LNCaP clone FGC (cell line): Measurements from ENCODE around the gene ZNF205.

Experiments used
- DNase-seq: peaks from one replicate; pipeline ENCODE4 v3.0.0-alpha.2; 2011; ENCODE audit warnings: low read depth
- H3K4me3 ChIP-seq: 2 replicates; pipeline ENCODE4 v1.5.1; 2011; ENCODE audit warnings: mild to moderate bottlenecking, low read depth, low read length, control low read depth
- TF ChIP-seq, protein P1 (sequence below): IDR thresholded peaks from 2 replicates; pipeline ENCODE4 v1.5.1; 2012; ENCODE audit warnings: mild to moderate bottlenecking; ENCODE audit not compliant: control insufficient read depth, insufficient read depth; ENCODE audit errors: extremely low read depth

The ZNF205 gene

DNA sequence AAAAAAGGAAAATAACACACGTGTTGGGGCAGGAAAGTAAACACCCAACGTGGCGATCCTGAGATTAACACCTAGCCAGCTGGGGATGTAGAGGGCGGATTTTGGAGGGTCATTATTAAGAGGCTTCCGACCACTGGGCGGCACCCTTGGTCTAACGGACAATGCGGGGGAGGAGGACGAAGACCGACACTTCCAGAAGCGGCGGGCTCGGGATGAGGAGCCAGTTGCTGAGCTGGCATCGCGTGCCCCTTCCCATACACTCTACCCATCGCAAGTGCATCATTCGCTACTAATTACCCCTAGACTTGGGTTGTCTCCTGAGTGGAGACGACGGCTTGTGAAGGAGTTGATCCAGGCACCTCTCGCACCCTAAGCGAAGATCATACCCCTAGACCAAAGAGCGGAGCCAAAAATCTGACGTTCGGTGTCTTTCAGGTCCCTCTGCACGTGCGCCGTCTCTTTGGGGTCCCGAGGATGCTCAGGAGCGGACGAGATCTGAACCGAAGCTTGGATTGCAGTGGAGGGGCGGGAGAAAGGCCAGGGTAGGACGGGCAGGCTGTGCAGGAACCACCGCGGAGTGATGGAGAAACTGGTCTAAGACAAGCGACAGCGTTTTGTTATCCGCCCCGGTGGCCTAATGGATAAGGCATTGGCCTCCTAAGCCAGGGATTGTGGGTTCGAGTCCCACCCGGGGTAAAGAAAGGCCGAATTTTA lies 40.0 kb downstream of the ZNF205 start:
- peak; percentile 75 for DNase-seq
- TF ChIP-seq, protein P1, sequence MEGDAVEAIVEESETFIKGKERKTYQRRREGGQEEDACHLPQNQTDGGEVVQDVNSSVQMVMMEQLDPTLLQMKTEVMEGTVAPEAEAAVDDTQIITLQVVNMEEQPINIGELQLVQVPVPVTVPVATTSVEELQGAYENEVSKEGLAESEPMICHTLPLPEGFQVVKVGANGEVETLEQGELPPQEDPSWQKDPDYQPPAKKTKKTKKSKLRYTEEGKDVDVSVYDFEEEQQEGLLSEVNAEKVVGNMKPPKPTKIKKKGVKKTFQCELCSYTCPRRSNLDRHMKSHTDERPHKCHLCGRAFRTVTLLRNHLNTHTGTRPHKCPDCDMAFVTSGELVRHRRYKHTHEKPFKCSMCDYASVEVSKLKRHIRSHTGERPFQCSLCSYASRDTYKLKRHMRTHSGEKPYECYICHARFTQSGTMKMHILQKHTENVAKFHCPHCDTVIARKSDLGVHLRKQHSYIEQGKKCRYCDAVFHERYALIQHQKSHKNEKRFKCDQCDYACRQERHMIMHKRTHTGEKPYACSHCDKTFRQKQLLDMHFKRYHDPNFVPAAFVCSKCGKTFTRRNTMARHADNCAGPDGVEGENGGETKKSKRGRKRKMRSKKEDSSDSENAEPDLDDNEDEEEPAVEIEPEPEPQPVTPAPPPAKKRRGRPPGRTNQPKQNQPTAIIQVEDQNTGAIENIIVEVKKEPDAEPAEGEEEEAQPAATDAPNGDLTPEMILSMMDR, result peak; percentile 51
- peak overlapping the region; percentile 76 for H3K4me3 ChIP-seq

DNA sequence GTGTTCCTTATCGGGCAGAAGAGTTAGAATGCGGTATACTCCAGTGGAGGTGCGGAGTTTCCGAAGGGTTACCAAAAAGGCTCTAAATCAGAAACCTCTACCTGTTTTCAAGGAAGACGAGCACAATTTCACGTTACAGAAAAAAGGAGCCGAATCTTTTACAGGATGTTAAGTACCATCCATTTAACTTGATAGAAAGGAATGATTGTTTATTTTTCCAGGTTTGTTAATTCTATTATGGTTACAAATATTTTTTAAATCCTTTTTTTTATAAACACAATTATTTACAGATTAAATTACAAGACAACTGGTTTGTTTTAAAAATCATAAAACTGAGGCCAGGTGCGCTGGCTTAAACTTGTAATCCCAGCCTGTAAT lies 40.6 kb downstream of the ZNF205 start:
- peak overlapping the region; percentile 76 for H3K4me3 ChIP-seq
- DNase-seq, result no peak
- TF ChIP-seq, protein P1, result no peak

DNA sequence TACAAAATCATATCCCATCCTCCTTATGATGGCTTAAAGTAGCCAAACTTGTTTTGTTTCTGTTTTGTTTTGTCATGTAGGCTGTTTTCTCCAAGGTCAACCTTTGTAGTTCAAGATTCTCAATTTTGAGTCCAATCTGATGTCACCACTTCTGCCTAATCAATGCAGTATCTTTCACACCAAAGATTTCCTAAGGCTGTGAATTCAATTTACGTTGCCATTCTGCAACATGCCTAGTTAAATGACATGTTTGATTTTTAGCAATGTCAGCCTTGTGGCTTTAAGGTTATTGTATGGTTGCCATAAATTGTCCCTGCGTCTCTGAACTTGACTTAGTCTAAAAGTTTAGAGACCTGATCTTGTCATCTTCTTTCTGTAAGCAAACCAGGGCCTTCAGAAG lies 42.8 kb downstream of the ZNF205 start:
- TF ChIP-seq, protein P1, result no peak
- DNase-seq, result no peak
- H3K4me3 ChIP-seq, result no peak overlapping the region

DNA sequence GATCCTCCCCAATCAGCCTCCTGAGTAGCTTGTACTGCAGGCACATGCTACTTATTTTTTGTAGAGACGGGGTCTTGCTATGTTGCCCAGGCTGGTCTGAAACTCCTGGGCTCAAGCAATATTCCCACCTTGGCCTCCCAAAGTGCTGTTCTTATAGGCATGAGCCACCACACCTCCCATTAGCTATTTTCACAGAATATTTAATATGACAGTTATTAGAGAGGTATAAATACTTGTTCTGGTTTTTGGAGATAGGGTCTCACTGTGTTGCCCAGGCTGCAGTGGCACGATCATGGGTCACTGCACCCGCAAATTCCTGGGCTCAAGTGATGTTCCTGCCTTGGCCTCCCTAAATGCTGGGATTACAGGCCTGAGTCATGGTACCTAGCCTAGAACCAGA lies 43.6 kb downstream of the ZNF205 start:
- TF ChIP-seq, protein P1, result no peak
- no peak overlapping the region for H3K4me3 ChIP-seq
- no peak for DNase-seq

DNA sequence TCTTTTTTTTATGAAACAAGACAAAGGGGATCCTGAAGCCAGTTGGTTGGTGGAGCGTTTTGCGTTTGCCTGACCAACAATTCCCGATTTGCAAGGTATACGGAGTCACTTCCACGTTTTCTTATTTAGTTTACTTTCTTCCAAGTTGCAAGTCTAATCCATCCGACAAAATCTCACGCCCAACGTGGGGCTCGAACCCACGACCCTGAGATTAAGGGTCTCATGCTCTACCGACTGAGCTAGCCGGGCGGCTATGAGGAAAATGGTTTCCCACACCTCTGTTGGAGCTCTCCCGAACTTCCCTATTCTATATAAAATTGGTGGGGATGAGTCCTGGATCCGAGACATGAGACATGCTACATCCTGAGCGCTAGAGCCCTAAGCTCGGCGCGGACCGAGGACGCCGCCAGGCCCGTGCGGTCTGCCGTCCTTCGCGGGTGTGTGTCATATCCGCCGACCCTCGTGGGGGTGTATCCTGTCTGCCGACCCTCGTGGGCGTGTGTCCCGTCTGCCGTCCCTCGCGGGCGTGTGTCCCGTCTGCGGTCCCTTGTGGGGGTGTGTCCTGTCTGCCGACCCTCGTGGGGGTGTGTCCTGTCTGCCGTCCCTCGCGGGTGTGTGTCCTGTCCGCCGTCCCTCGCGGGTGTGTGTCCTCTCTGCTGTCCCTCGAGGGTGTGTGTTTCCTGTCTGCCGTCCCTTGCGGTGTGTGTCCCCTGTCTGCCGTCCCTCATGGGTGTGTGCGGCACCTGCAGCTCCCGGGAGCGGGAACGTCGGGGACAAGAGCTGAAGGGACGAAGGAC lies 45.0 kb downstream of the ZNF205 start:
- H3K4me3 ChIP-seq, result peak overlapping the region; percentile 75

DNA sequence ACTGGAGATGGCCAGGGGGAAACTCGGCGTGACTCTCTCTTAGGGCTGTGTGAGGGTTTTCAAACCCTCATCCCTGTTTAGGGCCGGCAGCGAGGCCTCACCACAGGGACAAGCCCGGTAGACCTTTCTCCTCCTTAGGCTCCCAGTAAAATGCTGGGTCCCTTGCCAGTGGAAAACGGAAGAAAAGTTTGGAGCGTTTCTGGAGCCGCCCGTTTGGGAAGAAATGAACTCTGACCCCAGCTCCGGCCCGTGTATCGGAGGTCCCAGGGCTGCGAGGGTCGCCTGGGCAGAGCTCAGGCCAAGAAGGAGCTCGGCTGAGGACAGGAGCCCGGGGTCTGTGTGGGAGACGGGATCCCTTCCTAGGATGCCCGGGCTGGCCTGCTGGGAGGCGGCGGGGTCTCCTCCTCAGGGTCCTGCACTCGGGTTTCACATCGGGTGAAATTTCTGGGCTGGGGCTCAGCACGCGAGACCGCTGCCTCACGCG lies 45.7 kb downstream of the ZNF205 start:
- TF ChIP-seq, protein P1, result no peak
- H3K4me3 ChIP-seq, result peak overlapping the region; percentile 75
- DNase-seq, result no peak

More for the DNA sequence above, 45.0 kb downstream of the ZNF205 start:
- TF ChIP-seq, protein P1, result no peak
- peak; percentile 92 for DNase-seq
